Colonic mucosa (tissue), 4 donors: ENCODE results near the gene USP34. TPM values are rescaled to one million over a fixed set of nuclear protein-coding genes. Genes with fewer than 3 reads are reported as not detected.
"Not testable (repeated sequence)": the region's sequence is repeated elsewhere in the genome, so short reads cannot be mapped to it uniquely, and the experiment has no call there.

Experiments used
- DNase-seq: peaks from one replicate; pipeline ENCODE4 v3.0.0-alpha.2; 2020
- H3K27ac ChIP-seq: fragments of 200-600 bp; one replicate; pipeline ENCODE4 v1.8.0; 2021
- H3K27me3 ChIP-seq: fragments of 200-600 bp; one replicate; pipeline ENCODE4 v1.8.0; 2021
- H3K36me3 ChIP-seq: fragments of 200-600 bp; one replicate; pipeline ENCODE4 v1.8.0; 2021
- H3K4me1 ChIP-seq: fragments of 200-600 bp; one replicate; pipeline ENCODE4 v1.8.0; 2021; ENCODE audit warnings: mild to moderate bottlenecking
- H3K4me3 ChIP-seq: fragments of 200-600 bp; one replicate; pipeline ENCODE4 v1.8.0; 2021
- H3K9ac ChIP-seq, 2 donors: one replicate each; pipeline ENCODE4 v1.7.0; 2013; ENCODE audit warnings: control low read depth in 2 of 2, low read depth in 2 of 2, low read length in 2 of 2
- H3K9me3 ChIP-seq: fragments of 200-600 bp; one replicate; pipeline ENCODE4 v1.8.0; 2021
- intact Hi-C: fragments of 100-400 bp; cut with DNase I; formaldehyde crosslinking; loops from one replicate; pipeline ENCODE4 v1.14.1; 2022
- total RNA-seq, 2 donors: library from RNA; stranded (reverse); fragmentation: NEBNext Ultra II Directional in 1 of 2; extraction: Animal tissue kit (Norgen Biotek cat#: 25700) in 1 of 2; gene quantifications; one replicate each; pipeline ENCODE4 v1.2.1, GENCODE V29; 2021
- TF ChIP-seq, protein P1 (sequence below): fragments of 200-600 bp; IDR thresholded peaks from one replicate; pipeline ENCODE4 v1.8.0; 2022; ENCODE audit warnings: antibody characterized with exemption, mild to moderate bottlenecking
- donor health status: healthy.
- donor health status: DM: no; HTN: no; CAD: no.
- donor health status: DM: no; HTN: no; CAD: no.

USP34 gene
- total RNA-seq, 2 donors from 2014 or later: 70.8 to 76.3 TPM

DNA sequence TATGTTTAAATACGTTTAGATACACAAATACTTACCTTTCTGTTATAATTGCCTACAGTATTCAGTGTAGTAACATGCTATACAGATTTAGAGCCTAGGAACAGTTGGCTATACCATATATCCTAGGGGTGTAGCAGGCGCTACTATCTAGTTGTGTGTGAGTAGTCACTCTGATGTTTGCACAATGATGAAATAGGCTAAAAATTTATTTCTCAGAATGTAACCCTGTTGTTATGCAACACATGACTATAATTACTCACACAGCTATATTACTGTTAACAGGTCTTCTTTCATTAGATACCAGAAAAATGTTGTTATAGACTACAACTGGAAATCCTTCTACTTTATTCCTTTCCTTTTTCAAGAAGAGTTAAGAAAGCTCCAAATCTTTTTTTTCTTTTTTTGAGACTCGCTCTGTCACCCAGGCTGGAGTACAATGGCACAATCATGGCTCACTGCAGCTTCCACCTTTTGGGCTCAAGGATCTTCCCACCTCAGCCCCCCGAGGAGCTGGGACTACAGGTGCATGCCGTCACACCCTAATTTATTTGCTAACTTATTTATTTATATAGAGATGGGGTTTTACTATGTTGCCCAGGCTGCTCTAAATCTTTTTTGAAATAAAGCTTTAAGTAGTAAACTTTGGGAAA, 260.4 kb downstream of the USP34 start:
- H3K27me3 ChIP-seq: no peaks in the 10 kb centered on the region
- no peaks in the 10 kb centered on the region for H3K9me3 ChIP-seq
- no peaks in the 10 kb centered on the region for H3K4me1 ChIP-seq
- TF ChIP-seq, protein P1, sequence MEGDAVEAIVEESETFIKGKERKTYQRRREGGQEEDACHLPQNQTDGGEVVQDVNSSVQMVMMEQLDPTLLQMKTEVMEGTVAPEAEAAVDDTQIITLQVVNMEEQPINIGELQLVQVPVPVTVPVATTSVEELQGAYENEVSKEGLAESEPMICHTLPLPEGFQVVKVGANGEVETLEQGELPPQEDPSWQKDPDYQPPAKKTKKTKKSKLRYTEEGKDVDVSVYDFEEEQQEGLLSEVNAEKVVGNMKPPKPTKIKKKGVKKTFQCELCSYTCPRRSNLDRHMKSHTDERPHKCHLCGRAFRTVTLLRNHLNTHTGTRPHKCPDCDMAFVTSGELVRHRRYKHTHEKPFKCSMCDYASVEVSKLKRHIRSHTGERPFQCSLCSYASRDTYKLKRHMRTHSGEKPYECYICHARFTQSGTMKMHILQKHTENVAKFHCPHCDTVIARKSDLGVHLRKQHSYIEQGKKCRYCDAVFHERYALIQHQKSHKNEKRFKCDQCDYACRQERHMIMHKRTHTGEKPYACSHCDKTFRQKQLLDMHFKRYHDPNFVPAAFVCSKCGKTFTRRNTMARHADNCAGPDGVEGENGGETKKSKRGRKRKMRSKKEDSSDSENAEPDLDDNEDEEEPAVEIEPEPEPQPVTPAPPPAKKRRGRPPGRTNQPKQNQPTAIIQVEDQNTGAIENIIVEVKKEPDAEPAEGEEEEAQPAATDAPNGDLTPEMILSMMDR: no peak
- no peak for DNase-seq
- H3K9ac ChIP-seq: no peak overlapping the region
- no peak overlapping the region for H3K27ac ChIP-seq
- H3K4me3 ChIP-seq: no peak overlapping the region
- peaks cover 3% of the 10 kb centered on the region for H3K36me3 ChIP-seq
- intact Hi-C loops: no loop called here

DNA sequence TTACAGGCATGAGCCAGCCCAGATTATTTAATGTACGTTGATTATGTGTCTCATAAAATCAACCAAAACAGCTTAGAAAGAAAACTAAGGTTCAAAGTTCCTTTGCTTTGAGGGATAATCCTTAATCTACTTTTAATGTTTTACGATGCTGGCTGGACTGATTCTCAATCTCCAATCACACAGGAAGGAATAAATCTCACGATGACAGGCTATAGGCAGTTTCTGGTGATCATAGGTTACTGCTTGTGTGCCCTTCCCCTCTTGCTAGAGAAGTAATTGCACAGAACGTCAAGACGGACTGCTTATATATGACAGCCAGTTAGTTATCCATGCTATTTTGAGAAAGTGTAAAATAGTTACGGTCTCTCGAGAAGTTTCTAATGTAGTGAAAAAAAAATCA, 265.8 kb downstream of the USP34 start:
- TF ChIP-seq, protein P1: no peak

DNA sequence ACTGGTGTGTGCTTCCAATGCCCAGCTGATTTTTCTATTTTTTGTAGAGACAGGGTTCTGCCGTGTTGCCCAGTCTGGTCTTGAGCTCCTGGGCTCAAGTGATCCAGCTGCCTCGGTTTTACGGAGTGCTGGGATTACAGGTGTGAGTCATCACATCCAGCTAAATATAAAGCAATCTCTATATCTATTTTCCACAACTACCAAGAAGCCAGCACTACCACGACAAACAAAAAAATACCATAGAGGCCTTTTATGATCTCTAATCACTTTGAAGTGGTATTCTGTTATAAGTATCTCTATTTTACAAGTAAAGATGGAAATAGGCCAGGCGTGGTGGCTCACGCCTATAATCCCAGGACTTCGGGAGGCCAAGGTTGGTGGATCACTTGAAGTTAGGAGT, 274.2 kb downstream of the USP34 start:
- H3K9me3 ChIP-seq: no peaks in the 10 kb centered on the region
- no peak overlapping the region for H3K9ac ChIP-seq
- no peaks in the 10 kb centered on the region for H3K36me3 ChIP-seq
- H3K4me1 ChIP-seq: no peaks in the 10 kb centered on the region
- TF ChIP-seq, protein P1: no peak
- DNase-seq: no peak
- H3K4me3 ChIP-seq: no peak overlapping the region
- H3K27me3 ChIP-seq: no peaks in the 10 kb centered on the region
- no peak overlapping the region for H3K27ac ChIP-seq
- intact Hi-C loops: no loop called here

More for the DNA sequence above, 265.8 kb downstream of the USP34 start:
- H3K36me3 ChIP-seq: peaks cover 3% of the 10 kb centered on the region
- peak overlapping the region; percentile 61 for H3K27ac ChIP-seq
- no peak overlapping the region for H3K4me3 ChIP-seq
- no peaks in the 10 kb centered on the region for H3K4me1 ChIP-seq
- no peaks in the 10 kb centered on the region for H3K27me3 ChIP-seq
- intact Hi-C loops: no loop called here
- H3K9me3 ChIP-seq: no peaks in the 10 kb centered on the region
- no peak overlapping the region for H3K9ac ChIP-seq
- peak; percentile 30 for DNase-seq

DNA sequence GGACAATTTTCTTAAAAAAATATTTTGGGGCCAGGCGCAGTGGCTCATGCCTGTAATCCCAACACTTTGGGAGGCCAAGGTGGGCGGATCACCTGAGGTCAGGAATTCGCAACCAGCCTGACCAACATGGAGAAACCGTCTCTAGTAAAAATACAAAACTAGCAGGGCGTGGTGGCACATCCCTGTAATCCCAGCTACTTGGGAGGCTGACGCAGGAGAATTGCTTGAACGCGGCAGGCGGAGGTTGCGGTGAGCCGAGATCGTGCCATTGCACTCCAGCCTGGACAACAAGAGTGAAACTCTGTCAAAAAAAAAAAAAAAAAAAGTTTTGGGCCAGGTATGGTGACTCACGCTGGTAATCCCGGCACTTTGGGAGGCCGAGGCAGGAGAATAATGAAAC, 276.2 kb downstream of the USP34 start:
- not testable (repeated sequence) for H3K36me3 ChIP-seq, H3K4me3 ChIP-seq, H3K27me3 ChIP-seq

DNA sequence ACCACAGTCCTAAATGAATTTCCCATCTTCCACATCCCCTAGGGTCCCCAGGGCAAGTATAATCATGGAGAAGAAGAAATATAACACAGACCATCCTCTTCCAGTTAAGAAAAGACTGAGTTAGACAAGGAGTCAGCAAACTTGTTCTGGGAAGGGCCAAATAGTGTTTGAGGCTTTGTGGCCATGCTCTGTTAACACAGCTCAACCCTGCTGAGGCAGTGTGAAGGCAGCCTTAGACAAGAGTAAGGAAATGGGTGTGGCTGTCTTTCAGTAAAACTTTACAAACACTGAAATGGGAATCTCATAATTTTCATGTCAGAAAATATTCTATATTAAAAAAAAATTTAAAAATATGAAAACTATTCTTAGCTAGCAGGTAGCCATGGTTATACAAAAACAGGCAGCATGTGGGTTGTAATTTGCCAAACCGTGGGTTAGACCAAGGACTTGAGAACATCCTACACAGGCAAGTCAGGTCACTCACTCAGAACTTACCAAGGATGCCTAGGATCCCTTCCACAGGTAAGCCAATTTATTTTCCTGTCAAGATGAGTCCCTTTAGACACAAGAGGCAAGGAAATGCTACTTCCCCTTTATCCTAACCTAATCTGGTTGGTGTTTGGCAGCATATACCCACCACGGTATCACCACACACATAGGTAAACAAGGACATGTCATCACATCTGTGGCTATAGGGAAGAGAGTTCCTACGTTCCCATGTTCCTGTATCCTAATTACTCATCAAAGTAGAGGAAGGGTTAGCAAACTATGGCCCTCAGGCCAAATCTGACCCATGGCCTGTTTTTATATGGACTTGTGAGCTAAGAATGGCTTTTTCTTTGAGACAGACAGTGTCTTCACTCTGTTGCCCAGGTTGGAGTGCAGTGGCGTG, 277.0 kb downstream of the USP34 start:
- H3K9ac ChIP-seq: no peak overlapping the region
- H3K4me3 ChIP-seq: no peak overlapping the region
- no peaks in the 10 kb centered on the region for H3K9me3 ChIP-seq
- no peak overlapping the region for H3K27ac ChIP-seq
- peaks cover 5% of the 10 kb centered on the region for H3K36me3 ChIP-seq
- TF ChIP-seq, protein P1: no peak
- H3K27me3 ChIP-seq: no peaks in the 10 kb centered on the region
- H3K4me1 ChIP-seq: no peaks in the 10 kb centered on the region
- DNase-seq: no peak
- intact Hi-C loops: no loop called here

More for the DNA sequence above, 276.2 kb downstream of the USP34 start:
- H3K9ac ChIP-seq, H3K4me1 ChIP-seq, H3K27ac ChIP-seq, DNase-seq, intact Hi-C loops, H3K9me3 ChIP-seq: not testable (repeated sequence)

DNA sequence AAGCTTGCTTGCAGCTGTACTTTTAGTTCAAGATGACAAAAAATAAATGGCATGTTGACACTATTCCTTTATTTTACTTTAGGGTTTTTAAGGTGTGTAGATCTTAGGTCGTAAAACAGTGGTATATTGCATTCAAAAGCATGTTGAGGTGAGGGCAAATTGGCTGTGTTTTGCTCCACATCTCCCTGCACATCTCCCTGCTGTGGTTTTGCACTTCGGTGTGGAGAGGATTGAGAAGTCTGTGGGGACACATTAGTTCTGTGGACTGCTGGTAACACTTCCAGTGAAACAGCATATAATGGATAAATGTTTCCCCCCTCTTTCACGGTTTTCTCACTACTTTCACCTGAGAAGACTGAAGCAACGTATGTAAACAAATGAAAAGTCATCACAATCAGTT, 283.8 kb downstream of the USP34 start:
- Histone ChIP-seq H3K27me3 (no peaks in the 10 kb centered on the region), H3K4me1 (no peaks in the 10 kb centered on the region), H3K36me3 (peaks cover 23% of the 10 kb centered on the region), H3K4me3 (no peak overlapping the region), H3K9me3 (no peaks in the 10 kb centered on the region), H3K9ac (no peak overlapping the region), H3K27ac (no peak overlapping the region)
- intact Hi-C loops: no loop called here
- no peak for DNase-seq
- TF ChIP-seq, protein P1: no peak
